Left kidney (tissue), 2 donors: ENCODE data around the gene CCNK. TPM values are rescaled to one million over a fixed set of nuclear protein-coding genes. Genes with fewer than 3 reads are reported as not detected.

ENCODE experiments used
- DNase-seq: peaks from one replicate; pipeline ENCODE4 v3.0.0-alpha.2; 2013
- polyA plus RNA-seq: library from polyadenylated mRNA; unstranded; fragments of 120-200 nt; gene quantifications from one replicate; pipeline ENCODE4 v1.2.1, GENCODE V29; 2013; ENCODE audit not compliant: insufficient read length

The CCNK gene
- polyA plus RNA-seq, 1 donor: 56.3 TPM

DNA sequence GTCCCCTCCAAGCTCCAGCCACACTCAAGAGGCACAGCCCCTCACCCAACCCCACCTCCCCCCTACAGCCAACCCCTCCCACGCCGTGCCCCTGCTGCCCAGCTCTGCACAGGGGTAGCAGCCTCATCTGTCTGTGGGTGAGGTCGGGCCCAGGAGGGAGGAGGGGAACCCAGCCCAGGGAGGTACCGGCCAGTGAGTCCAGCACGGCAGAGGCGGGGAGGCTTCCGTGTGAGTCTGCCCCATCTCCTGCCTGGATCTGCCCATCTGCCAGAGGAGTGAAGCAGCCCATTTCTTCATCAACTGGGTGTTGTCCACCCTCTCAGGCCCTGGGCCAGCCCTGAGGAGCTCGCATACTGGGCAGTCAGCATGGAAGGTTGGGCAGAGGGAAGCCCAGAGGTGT is 54.2 kb downstream of the CCNK start:
- DNase-seq: no peak

DNA sequence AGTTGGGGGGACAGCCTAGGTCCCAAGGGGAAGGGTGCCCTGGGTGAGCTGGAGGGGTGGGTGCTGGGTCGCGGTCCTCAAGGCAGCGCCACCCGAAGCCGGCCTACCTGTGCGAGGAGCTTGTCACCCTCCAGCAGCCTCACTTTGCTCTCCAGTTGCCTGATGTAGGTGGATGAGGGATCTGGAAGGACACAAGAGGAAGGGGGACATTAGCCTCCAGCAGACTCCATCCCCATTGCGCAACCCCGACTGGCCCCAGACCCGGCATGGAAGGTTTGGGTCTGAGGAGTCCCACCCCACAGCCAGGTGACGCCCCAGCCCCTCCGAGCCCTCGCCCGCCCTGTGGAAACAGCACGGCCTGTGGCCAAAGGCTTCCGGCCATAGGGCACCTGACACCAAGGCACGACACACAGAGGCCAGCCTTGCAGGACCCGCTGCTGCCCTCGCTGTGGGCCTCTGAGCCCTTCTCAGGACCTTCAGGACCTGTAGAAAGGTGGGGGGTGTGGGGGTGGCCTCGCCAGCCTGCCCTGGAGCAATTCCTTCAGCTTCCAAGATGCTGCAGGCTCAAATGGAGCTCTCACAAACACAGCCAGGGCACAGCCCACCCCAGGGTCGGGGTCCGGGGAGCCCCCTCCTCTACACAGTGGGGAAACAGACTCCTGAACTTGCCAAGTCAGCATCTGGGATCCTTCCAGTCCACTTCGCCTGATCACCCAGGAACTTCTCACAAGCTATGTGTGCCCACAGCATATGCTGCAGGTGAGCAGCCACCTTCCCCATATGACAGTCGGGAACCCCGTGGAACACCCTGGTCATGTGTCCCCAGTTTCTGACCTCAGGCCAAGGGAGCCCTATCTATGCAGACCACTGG is 54.9 kb downstream of the CCNK start:
- no peak for DNase-seq

DNA sequence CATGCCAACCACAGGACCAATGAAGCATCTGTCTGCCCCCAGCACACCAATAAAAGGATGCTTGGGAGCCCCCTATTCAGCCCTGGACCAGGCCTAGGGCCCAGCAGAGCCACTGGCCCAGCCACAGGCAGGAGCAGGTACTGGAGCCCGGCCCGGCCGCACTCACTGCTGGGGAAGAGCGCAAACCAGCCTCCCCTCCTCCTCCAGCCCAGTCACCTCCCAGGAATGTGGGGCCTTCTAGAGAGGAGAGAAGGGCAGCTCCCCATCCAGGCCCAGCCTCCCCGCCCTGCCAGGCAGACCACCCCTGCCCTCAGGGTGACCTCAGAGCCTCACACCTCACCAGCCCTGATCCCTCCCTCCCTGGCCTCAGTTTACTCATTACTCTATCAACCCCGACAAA is 56.2 kb downstream of the CCNK start:
- DNase-seq: no peak

DNA sequence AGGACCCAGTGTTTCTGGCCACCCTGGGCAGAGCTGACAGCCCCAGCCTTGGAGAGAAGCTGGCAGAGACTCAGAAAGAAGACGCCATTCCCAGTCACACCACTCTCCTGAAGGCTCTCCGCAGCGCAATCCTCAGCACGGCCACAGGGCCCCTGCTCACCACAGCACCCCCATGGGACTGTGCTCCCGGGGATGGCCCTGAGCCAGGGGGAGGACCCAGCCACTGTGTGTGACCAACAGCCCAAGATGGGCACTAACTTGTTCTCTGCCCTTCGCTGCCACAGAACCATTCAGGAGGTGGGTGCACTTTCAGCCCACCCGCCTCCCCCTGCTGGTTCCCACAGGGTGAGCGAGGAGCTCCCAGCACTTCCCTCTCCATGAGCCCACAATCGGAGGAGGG is 57.1 kb downstream of the CCNK start:
- DNase-seq: no peak

DNA sequence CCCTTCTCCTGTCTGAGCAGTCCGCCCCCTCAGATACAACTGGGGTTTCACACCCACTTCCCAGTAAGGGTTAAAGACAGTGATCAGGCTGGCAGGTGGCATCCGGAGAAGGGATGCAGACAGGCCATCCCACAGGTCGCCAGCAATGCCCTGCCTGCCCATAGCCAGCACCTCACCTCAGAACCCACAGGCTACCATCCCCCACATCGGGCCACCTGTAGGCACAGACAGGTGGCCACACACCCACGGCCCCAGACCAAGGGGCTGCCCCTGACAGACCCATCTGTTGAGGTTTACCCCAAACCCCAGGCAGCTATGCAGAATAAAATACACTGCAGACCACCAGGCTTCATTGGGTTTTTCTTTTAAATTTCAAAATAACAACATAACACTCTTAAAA is 57.5 kb downstream of the CCNK start:
- no peak for DNase-seq

DNA sequence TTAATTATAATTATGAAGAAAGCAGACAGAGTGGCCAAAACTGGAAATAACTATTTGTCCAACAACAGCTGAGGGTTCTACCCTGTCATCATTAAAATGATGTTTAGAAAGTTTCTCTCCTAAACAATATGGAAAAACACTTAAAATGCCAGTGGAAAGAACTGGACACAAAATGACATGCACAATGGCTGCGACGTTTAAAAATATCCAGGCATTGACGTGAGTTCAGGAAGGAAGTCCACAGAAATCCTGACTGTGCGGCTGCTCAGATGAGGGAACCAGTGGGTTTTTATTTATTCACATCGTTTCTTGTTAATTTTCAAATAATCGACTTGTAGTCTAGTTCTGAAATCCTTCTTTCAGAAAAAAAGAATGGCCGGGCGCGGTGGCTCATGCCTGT is 58.3 kb downstream of the CCNK start:
- DNase-seq: no peak

DNA sequence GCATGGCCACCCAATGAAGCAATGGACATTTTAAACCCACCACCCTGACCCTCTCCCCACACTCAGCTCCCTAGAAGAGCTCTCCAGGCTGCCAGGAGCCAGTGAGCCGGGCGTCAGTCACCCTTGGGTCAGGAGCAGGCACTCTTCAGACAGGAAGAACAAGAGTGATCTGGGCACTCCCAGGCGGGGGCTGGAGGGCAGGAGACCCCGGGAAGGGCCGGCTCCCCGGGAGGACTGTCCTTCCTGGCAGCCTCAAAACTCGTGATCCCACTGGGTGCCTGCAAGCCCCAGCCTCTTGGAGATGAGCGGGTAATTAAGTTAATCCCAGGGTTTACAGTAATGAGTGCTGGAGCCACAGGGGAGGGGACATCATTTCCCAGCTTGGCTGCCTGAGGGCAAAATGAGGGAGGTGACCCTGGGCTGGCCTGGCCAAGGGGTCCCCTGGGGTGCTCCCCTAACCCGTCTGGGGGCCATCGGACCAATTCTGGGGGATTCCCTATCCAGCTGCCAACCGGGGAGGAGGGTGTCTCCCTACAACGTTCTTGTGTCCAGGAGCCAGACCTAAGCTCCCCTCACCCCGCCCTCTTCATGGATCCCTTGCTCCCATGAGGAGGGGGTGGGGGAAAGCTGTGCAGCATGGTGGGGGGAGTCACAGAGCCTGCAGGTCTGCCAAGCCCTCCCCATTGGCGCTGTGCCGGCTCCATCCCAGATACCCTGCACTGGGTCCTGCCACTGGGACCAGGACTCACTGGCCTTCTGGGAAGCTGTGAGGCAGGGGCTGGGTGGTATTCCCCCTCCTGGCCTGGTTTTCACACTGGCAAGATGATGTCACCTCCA is 59.2 kb downstream of the CCNK start:
- no peak for DNase-seq

DNA sequence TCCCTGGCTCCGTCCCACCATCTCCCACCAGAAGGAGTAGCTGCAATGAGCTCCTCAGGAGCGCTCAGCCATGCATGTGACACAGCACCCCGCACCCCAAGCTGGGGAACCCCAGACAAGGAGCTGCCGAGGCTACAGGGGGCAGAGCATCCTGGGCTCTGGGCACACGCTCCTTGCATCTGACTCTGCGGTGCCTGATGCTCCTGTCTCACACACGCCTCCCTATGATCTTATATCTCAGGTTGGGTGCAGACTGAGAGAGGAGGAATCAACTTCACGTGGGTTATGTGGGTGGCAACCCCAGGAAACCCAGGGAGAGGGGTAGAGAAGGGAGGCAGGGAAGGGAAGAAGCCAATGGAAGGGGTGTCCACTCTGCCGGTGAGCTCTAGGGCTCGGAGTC is 60.0 kb downstream of the CCNK start:
- no peak for DNase-seq

DNA sequence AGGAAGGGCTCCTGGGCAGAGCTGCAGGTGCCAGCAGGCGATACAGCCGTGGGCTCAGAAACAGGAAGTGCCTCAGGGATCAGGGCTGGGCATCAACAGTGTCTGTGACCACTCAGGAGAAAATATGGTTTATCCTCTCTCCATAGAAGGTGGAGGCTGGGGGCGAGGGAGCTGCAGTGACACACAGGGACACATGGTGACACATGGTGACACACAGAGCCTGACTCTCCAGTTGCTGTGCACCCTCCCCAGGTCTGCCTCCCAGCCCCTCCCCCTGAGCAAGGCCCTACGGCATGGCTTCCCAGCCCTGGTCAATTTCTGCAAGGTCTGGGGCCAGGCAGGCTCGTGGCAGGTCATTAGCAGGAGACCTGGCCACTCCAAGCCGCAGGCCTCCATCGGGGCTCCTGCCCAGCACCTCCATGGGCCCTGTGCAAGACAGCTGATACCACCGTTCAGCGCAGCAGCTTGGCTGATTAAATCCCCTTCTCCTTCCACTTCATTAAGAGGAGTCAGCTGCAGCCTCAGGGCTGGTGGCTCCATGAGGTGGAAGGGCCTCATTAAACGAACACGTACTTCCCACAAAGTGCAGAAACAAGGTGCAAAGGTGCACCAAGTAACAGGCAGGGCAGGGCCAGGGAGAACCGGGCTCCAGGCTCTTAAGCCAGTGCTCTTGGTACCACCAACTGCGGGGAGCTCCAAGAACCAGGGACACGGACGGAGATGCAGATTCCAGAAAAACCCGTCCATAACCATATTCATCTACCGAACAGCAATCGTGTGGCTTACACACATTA is 60.7 kb downstream of the CCNK start:
- no peak for DNase-seq

DNA sequence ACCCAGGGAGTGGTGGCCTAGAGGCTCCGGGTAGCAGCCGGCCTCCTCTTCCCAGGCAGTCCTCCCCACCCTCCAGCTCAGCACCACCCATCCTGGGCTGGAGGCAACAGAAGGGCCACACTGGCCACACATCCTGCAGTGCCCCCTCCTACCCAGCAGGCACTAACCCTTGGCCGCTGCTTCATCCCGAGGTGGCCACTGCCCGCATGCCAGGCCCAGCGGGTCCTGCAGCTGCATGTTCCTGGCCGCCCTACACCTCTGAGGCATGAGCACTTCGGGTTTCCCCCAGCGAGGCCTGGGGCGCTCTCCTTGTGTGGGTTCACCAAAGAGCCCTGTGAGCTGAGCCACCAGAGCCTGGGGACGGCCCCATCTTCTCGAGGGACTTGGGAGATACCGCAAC is 61.4 kb downstream of the CCNK start:
- DNase-seq: no peak

DNA sequence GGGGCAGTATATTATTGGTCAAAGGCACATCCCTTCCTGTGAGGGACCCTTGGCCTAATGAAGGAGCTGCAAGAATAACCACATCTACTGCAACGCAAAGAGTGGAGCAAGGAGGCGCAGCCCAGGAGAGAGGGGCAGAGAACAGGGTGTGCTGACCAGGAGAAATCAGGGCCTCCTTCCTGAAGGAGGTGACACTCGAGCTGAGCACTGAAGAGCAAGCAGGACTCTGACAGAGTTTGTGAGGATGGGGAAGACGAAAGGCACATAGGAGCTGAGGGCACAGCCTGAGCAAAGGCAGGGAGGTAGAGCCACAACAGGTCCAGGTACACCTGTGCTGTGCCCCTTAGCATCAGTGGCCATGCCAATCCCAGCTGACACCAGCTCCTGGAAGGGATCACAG is 62.2 kb downstream of the CCNK start:
- DNase-seq: no peak

DNA sequence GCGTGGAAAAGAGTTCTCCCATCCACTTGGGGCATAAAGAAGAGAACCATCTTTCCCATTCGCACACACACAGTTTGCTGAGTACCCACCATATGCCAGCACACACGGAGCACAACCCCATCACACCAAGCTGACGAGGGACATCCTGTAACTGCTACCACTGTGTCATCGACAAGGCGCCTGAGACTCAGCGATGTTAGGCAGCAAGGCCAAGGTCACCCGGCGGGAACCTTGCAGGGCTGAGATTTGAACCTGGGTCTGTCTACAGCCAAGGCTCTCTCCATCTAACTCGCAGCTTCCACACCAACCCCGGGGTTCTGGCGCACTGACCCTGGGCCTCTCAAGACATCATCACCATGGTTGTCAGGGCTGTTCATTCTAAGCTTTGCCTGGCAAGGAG is 62.8 kb downstream of the CCNK start:
- no peak for DNase-seq

DNA sequence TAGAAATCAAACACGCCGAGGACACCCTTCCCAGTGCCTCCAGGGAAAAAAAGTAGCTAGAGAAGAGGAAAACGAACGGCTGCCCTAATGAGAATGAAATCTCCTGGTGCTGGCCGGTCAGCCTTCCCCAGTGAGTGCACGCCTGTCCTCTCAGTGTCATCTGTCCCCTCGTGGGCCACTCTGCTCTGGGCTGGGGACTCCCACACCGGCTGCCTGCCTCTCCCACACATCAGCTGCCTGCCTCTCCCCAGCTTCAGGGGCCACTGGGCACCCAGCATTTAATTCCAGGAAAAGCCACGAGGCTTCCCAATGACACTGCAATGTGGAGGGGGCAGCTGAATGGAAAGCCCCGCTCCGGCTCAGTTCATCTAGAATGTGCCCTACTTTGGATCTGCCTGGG is 63.8 kb downstream of the CCNK start:
- DNase-seq: no peak

DNA sequence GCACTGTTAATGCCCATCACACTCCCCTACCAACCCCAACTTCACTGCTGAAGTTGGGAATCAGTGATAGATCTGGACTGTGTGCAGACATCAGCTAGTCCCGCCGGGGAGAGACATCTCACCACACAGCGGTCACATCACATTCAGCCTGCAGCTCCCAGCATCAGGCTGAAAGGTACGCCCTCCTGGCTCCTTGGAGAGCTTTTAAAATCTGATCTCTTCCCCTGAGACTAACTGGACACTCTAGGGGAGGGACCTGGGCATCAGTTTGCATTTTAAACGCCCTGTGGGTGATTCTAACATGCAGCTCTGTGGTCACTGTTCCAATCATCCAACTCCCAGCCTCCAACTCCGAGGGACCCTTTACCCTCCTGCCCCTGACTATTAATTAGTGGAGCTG is 64.4 kb downstream of the CCNK start:
- DNase-seq: no peak

DNA sequence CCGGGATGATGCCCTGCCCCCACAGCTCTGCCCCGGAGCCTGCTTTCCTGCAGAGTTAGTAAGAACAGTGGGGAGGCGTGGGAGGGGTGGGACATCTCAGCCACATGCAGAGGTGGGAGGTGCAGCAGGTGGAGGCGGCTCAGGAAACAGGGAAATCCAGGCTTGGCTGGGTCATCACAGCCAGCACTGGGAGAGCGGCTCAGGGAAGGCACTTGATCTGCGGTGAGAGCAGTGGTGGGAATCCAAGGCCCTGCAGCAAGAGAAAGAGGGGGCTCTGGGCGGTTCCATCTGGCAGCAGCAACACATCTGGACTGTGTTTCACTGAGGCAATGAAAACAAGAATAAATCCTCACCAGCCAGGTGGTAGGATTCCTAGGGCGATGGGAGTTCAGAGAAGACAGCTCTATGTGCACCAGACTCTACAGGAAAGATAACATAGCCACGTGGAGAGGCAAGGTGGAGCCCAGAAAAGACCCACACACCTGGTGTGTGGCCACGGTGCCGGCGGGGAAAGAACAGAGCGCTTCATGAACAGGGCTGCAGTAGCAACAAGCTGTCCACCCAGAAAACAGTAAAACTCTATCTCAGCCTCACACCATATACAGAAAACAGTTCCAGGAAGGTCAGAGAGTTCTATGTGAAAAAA is 65.1 kb downstream of the CCNK start:
- DNase-seq: no peak

DNA sequence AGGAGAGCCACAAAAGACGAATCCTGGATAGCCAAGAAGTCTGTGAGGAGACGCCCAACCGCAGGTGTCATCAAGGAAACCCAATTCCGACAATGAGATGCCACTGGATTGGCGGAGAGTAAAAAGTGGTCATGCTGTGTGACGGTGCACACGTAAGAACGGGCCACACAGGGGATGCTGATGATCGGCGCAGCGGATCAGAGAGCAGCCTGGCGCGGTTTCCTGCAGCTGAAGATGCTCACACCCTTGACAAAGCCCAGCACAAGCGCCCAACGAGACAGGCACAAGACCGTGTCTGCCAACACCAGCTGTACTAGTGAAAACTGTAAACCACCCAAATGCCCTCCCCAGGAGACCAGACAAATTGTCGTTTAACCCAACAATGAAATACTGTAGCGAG is 67.0 kb downstream of the CCNK start:
- no peak for DNase-seq

DNA sequence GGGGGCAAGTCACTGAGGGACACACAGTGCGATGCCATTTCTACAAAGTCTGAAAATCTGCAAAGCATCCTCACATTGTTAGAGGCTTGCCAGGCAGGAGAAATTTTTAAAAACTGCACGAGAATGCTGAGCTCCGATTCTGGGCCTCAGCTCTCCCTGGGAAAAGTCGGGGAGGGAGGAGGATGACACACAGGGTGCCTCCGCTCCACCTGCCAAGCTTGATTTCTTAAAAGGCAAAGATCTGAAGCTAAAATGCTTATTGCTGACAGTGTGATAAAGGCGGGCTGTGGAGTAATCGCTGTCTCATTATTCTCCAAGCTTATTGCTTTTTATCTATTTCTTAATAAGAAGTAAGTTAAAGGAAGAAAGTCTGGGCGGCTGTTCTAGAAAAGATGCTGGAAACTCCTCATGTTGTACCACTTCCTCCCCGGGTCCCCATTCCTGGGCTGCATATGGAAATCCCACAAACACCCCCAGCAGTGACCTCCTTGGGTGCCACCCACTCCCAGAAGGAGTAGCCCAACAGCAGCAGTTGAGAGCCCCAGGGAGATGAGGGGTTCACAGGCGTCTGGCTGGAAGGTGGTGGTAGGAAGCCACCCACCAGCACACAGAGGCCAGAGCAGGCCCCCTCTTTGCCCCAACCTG is 67.8 kb downstream of the CCNK start:
- no peak for DNase-seq

DNA sequence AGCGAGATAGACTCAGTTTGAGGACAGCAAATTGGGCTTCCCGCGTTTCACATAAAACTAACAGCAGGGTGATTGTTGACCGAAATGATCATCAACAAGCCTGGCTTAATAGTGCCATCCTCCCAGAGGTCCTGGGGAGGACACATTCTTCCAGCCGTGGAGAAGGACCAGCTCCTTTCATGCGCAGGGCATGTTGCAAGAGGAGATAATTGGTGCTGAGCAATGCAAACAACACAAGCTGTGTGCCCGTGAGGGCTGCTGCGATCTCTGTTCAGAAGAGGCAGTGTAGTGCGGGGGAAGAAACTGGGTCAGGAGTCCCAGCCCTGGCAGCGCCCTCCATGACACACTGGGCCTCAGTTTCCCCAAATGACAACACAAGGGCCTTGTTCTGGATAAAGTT is 68.5 kb downstream of the CCNK start:
- no peak for DNase-seq

DNA sequence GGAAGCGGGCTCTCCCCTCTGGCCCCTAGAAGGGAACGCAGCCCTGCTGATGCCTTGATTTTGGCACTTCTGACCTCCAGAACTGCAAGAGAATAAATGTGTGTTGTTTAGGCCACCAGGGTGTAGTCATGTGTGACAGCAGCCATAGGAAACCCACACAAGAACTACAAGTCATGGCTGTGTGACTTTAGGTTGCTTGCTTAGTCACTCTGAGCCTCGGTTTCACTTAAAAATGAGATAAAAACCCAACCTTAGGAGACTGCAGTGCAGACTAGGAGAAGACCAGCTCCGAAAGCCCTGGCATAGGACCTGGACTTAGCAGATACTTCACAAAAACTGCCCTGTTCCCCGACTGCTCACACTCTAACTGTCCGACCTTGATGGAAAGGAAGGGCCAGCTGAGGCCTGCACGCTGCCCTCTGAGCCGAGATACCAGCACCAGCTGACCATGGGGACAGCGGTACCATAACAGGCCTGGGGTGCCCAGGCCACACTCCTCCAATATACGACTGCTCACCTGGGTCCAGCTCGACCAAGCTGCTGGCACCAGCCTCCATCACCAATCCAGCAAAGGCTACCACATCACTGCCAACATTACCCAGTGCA is 69.3 kb downstream of the CCNK start:
- DNase-seq: no peak

DNA sequence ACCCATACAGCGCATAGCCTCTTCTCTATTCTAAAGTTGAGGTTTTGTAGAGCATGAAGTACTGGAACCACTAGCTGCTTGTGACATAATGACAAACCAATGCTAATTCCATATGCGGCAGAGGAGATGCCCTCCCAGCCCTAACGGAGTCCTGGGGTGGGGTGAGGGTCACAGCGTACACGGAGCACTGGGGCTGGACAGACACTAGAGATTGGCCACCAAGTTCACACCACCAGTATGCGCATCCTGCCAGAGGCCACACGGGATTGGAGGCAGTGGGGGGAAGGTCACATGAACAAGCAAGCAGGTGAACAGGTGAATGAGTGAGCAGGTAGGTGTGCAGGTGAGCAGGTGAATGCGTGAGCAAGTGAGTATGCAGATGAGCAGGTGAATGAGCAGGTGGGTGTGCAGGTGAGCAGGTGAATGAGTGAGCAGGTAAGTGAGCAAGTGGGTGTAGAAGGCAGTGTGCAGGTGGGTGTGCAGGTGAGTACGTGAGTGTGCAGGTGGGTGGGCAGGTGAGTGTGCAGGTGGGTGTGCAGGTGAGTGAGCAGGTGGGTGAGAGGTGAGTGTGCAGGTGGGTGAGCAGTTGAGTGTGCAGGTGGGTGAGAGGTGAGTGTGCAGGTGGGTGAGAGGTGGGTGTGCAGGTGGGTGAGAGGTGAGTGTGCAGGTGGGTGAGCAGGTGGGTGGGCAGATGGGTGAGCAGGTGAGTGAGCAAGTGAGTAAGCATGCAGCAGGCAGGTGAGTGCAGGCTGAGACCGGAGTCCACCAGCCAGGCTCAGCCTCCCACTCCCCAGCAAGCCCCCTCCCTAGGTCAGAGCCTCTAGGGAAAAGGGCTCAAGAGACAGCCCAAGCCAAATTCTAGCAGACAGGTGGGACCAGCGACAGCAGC is 70.1 kb downstream of the CCNK start:
- DNase-seq: no peak
